ENCODE results near the gene EXOSC2. TPM values are rescaled to one million over a fixed set of nuclear protein-coding genes. Genes with fewer than 3 reads are reported as not detected.

The EXOSC2 gene
- total RNA-seq, 4 donors from 2014 or later = 12.7 to 21.6 (median 19.7) TPM

GRCh38 chr9:130732793-130733221, 39.2 kb downstream of the EXOSC2 start:
- H3K4me3 ChIP-seq = no peak overlapping the region
- H3K27ac ChIP-seq (replicated peaks in 1 of 4) = no peak overlapping the region
- 61% methylated on average over 5 of the region's 5 CpGs for WGBS
- no peaks in the 10 kb centered on the region for H3K36me3 ChIP-seq
- no peak for TF ChIP-seq CTCF (IDR thresholded peaks at IDR 0.05)
- DNase-seq (ENCODE audit: extremely low spot score) = no peak
- intact Hi-C loops (cut with DNase I) = no loop called here
- H3K27me3 ChIP-seq = no peaks in the 10 kb centered on the region
- no peaks in the 10 kb centered on the region for H3K9me3 ChIP-seq
- peaks cover 19 to 20% (median 20%) of the 10 kb centered on the region in 4 donors for H3K4me1 ChIP-seq

GRCh38 chr9:130735566-130735965, 42.0 kb downstream of the EXOSC2 start:
- Histone ChIP-seq H3K27ac (replicated peaks in 1 of 4) (no peak overlapping the region), H3K9me3 (no peaks in the 10 kb centered on the region), H3K27me3 (no peaks in the 10 kb centered on the region), H3K4me3 (no peak overlapping the region), H3K4me1 (peaks cover 19 to 20% (median 20%) of the 10 kb centered on the region in 4 donors), H3K36me3 (no peaks in the 10 kb centered on the region)
- 76% methylated on average over 4 of the region's 4 CpGs for WGBS
- intact Hi-C loops (cut with DNase I) = no loop called here
- no peak for TF ChIP-seq POLR2AphosphoS5 (IDR thresholded peaks at IDR 0.05)
- DNase-seq (ENCODE audit: extremely low spot score) = no peak

- Histone ChIP-seq H3K36me3 (no peaks in the 10 kb centered on the region), H3K9me3 (no peaks in the 10 kb centered on the region), H3K4me1 (peaks cover 17 to 20% (median 19%) of the 10 kb centered on the region in 4 donors), H3K27ac (replicated peaks in 1 of 4) (no peak overlapping the region), H3K27me3 (no peaks in the 10 kb centered on the region), H3K4me3 (no peak overlapping the region)
- WGBS = 86% methylated on average over 1 of the region's 1 CpG
- no peak for DNase-seq (ENCODE audit: extremely low spot score)
- intact Hi-C loops (cut with DNase I) = no loop called here
- no peak for TF ChIP-seq CTCF (IDR thresholded peaks at IDR 0.05)
- no peak for TF ChIP-seq POLR2A (IDR thresholded peaks at IDR 0.05; ENCODE audit: low read depth)
- TF ChIP-seq EP300 (IDR thresholded peaks at IDR 0.05) = no peak
- TF ChIP-seq POLR2AphosphoS5 (IDR thresholded peaks at IDR 0.05) = no peak
These were observed 43.3 kb downstream of the EXOSC2 start for GRCh38 chr9:130736834-130737233.

- H3K27ac ChIP-seq (replicated peaks in 1 of 4) = no peak overlapping the region
- no peaks in the 10 kb centered on the region for H3K27me3 ChIP-seq
- H3K36me3 ChIP-seq = no peaks in the 10 kb centered on the region
- intact Hi-C loops (cut with DNase I) = no loop called here
- peaks cover 2 to 7% (median 5%) of the 10 kb centered on the region in 4 donors for H3K4me1 ChIP-seq
- H3K9me3 ChIP-seq = no peaks in the 10 kb centered on the region
- no peak for TF ChIP-seq EP300 (IDR thresholded peaks at IDR 0.05)
- TF ChIP-seq CTCF (IDR thresholded peaks at IDR 0.05) = no peak
- no peak for TF ChIP-seq POLR2AphosphoS5 (IDR thresholded peaks at IDR 0.05)
- no peak for TF ChIP-seq POLR2A (IDR thresholded peaks at IDR 0.05; ENCODE audit: low read depth)
- no peak overlapping the region for H3K4me3 ChIP-seq
- 84% methylated on average over 3 of the region's 3 CpGs for WGBS
- no peak for DNase-seq (ENCODE audit: extremely low spot score)
These were observed 44.7 kb downstream of the EXOSC2 start for GRCh38 chr9:130738281-130738680.

- no peak for DNase-seq (ENCODE audit: extremely low spot score)
- Histone ChIP-seq H3K9me3 (no peaks in the 10 kb centered on the region), H3K4me1 (peaks cover 0 to 3% (median 1%) of the 10 kb centered on the region in 4 donors), H3K27me3 (no peaks in the 10 kb centered on the region), H3K4me3 (no peak overlapping the region), H3K36me3 (no peaks in the 10 kb centered on the region), H3K27ac (replicated peaks in 1 of 4) (no peak overlapping the region)
- intact Hi-C loops (cut with DNase I) = no loop called here
- 92% methylated on average over 4 of the region's 4 CpGs for WGBS
- no peak for TF ChIP-seq CTCF (IDR thresholded peaks at IDR 0.05)
- TF ChIP-seq EP300 (IDR thresholded peaks at IDR 0.05) = no peak
- no peak for TF ChIP-seq POLR2A (IDR thresholded peaks at IDR 0.05; ENCODE audit: low read depth)
- no peak for TF ChIP-seq POLR2AphosphoS5 (IDR thresholded peaks at IDR 0.05)
These were observed 45.5 kb downstream of the EXOSC2 start for GRCh38 chr9:130739081-130739480.

Data from esophagus muscularis mucosa (tissue), 4 donors.